Measurements from ENCODE around the gene INPP4A.

GRCh38 chr2:98528349-98528748 lies 83.7 kb downstream of the INPP4A start:
- TF ChIP-seq, protein P1, sequence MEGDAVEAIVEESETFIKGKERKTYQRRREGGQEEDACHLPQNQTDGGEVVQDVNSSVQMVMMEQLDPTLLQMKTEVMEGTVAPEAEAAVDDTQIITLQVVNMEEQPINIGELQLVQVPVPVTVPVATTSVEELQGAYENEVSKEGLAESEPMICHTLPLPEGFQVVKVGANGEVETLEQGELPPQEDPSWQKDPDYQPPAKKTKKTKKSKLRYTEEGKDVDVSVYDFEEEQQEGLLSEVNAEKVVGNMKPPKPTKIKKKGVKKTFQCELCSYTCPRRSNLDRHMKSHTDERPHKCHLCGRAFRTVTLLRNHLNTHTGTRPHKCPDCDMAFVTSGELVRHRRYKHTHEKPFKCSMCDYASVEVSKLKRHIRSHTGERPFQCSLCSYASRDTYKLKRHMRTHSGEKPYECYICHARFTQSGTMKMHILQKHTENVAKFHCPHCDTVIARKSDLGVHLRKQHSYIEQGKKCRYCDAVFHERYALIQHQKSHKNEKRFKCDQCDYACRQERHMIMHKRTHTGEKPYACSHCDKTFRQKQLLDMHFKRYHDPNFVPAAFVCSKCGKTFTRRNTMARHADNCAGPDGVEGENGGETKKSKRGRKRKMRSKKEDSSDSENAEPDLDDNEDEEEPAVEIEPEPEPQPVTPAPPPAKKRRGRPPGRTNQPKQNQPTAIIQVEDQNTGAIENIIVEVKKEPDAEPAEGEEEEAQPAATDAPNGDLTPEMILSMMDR (IDR thresholded peaks at IDR 0.05; ENCODE audit: poor library complexity): no peak
- TF ChIP-seq EZH2 (IDR thresholded peaks at IDR 0.05; ENCODE audit: borderline replicate concordance) (no peak), EZH2phosphoT487 (IDR thresholded peaks at IDR 0.05; ENCODE audit: low read depth, severe bottlenecking, unreplicated experiment) (no peak)

Measured in hepatocyte (in vitro differentiated cells).